Mesenchymal stem cell (in vitro differentiated cells and primary cell): ENCODE data around the gene EPS8L3.
"Not testable (repeated sequence)": the region's sequence is repeated elsewhere in the genome, so short reads cannot be mapped to it uniquely, and the experiment has no call there.

Experiments used
- DNase-seq: peaks from one replicate; pipeline ENCODE4 v3.0.0-alpha.2; 2013
- H2AFZ ChIP-seq: one replicate; pipeline ENCODE4 v1.6.1; 2013; ENCODE audit warnings: low read depth, mild to moderate bottlenecking, control low read depth, inconsistent platforms, low read length, moderate library complexity
- H2AK5ac ChIP-seq: 2 replicates; pipeline ENCODE4 v1.6.1; 2013; ENCODE audit warnings: low read length, moderate library complexity, mild to moderate bottlenecking, inconsistent platforms; ENCODE audit not compliant: severe bottlenecking
- H2BK120ac ChIP-seq: one replicate; pipeline ENCODE4 v1.6.1; 2013; ENCODE audit warnings: low read depth, mild to moderate bottlenecking, inconsistent platforms, low read length, moderate library complexity
- H2BK12ac ChIP-seq, 2 experiments: one replicate each; pipeline ENCODE4 v1.6.1; 2013; ENCODE audit warnings: inconsistent platforms in 2 of 2, low read length in 2 of 2, mild to moderate bottlenecking in 2 of 2, moderate library complexity in 2 of 2, control low read depth in 1 of 2
- H2BK15ac ChIP-seq: one replicate; pipeline ENCODE4 v1.6.1; 2013; ENCODE audit warnings: mild to moderate bottlenecking, low read depth, inconsistent platforms; ENCODE audit not compliant: poor library complexity, severe bottlenecking
- H2BK5ac ChIP-seq: 2 replicates; pipeline ENCODE4 v1.6.1; 2013; ENCODE audit warnings: low read depth, mild to moderate bottlenecking, low read length, control low read depth, inconsistent platforms; ENCODE audit not compliant: poor library complexity, severe bottlenecking
- H3K14ac ChIP-seq, 2 experiments: one replicate each; pipeline ENCODE4 v1.6.1; 2013; ENCODE audit warnings: inconsistent platforms in 2 of 2, low read length in 2 of 2, control low read depth in 1 of 2, mild to moderate bottlenecking in 1 of 2, moderate library complexity in 1 of 2
- H3K18ac ChIP-seq, 2 experiments: one replicate each; pipeline ENCODE4 v1.6.1; 2013; ENCODE audit warnings: inconsistent platforms in 2 of 2, low read length in 2 of 2, control low read depth in 1 of 2, low read depth in 1 of 2, mild to moderate bottlenecking in 1 of 2
- H3K23ac ChIP-seq, 2 experiments: one replicate each; pipeline ENCODE4 v1.6.1; 2013; ENCODE audit warnings: inconsistent platforms in 2 of 2, low read length in 2 of 2, mild to moderate bottlenecking in 2 of 2, moderate library complexity in 2 of 2, control low read depth in 1 of 2
- H3K27ac ChIP-seq: 2 replicates; pipeline ENCODE4 v1.5.1; 2013; ENCODE audit warnings: mild to moderate bottlenecking, moderate library complexity, low read length, control low read depth, inconsistent platforms; ENCODE audit not compliant: poor library complexity, severe bottlenecking
- H3K27me3 ChIP-seq, 2 experiments: 2 replicates each; pipeline versions ENCODE4 v1.6.1 to v1.7.0; 2013; ENCODE audit warnings: low read length in 2 of 2, mild to moderate bottlenecking in 2 of 2, moderate library complexity in 2 of 2, control low read depth in 1 of 2, inconsistent platforms in 1 of 2; ENCODE audit not compliant: control insufficient read depth in 1 of 2, insufficient read depth in 1 of 2
- H3K36me3 ChIP-seq, 2 experiments: 2 replicates each; pipeline versions ENCODE4 v1.6.1 to v1.7.0; 2013; ENCODE audit warnings: low read length in 2 of 2, control low read depth in 1 of 2, inconsistent platforms in 1 of 2, low read depth in 1 of 2, mild to moderate bottlenecking in 1 of 2; ENCODE audit not compliant: insufficient read depth in 2 of 2, control insufficient read depth in 1 of 2
- H3K4ac ChIP-seq, 2 experiments: one replicate each; pipeline ENCODE4 v1.6.1; 2013; ENCODE audit warnings: inconsistent platforms in 2 of 2, low read length in 2 of 2, mild to moderate bottlenecking in 2 of 2, moderate library complexity in 2 of 2, control low read depth in 1 of 2, low read depth in 1 of 2
- H3K4me1 ChIP-seq: 2 replicates; pipeline ENCODE4 v1.6.1; 2013; ENCODE audit warnings: low read depth, low read length, control low read depth; ENCODE audit not compliant: control insufficient read depth, insufficient read depth
- H3K4me2 ChIP-seq: 2 replicates; pipeline ENCODE4 v1.6.1; 2013; ENCODE audit warnings: low read length, mild to moderate bottlenecking, inconsistent platforms; ENCODE audit not compliant: poor library complexity, severe bottlenecking
- H3K4me3 ChIP-seq, 2 experiments: 2 replicates each; pipeline versions ENCODE4 v1.5.1 to v1.7.0; 2013; ENCODE audit warnings: low read length in 2 of 2, mild to moderate bottlenecking in 2 of 2, control low read depth in 1 of 2, low read depth in 1 of 2; ENCODE audit not compliant: insufficient read depth in 1 of 2
- H3K79me1 ChIP-seq: replicated peaks from 2 replicates; pipeline ENCODE4 v1.6.1; 2013; ENCODE audit warnings: mild to moderate bottlenecking, control low read depth, low read length, inconsistent platforms; ENCODE audit not compliant: poor library complexity, severe bottlenecking
- H3K9ac ChIP-seq: 2 replicates; pipeline ENCODE4 v1.7.0; 2013; ENCODE audit warnings: mild to moderate bottlenecking, low read length, moderate library complexity
- H3K9me3 ChIP-seq: 2 replicates; pipeline ENCODE4 v1.7.0; 2013; ENCODE audit warnings: mild to moderate bottlenecking, low read length; ENCODE audit not compliant: control insufficient read depth
- H4K8ac ChIP-seq: one replicate; pipeline ENCODE4 v1.6.1; 2013; ENCODE audit warnings: inconsistent platforms, mild to moderate bottlenecking, low read length, moderate library complexity
- H4K91ac ChIP-seq: one replicate; pipeline ENCODE4 v1.6.1; 2013; ENCODE audit warnings: mild to moderate bottlenecking, low read length, inconsistent platforms
- WGBS: methylation state at CpG from one replicate; pipeline ENCODE4 v1.1.7; 2013; ENCODE audit warnings: mixed read lengths; 5-methylcytosine and 5-hydroxymethylcytosine counted together

The EPS8L3 gene

GRCh38 chr1:109756848-109757521, 6.7 kb downstream of the EPS8L3 start:
- H3K9ac ChIP-seq = no peak overlapping the region
- no peak overlapping the region for H3K4me2 ChIP-seq
- no peaks in the 10 kb centered on the region for H3K9me3 ChIP-seq
- H3K4ac ChIP-seq = no peak overlapping the region
- H2BK5ac ChIP-seq = no peak overlapping the region
- H3K79me1 ChIP-seq = no peaks in the 10 kb centered on the region
- no peak overlapping the region for H3K4me3 ChIP-seq
- no peak overlapping the region for H4K91ac ChIP-seq
- no peak overlapping the region for H3K18ac ChIP-seq
- no peak overlapping the region for H4K8ac ChIP-seq
- H2AFZ ChIP-seq = no peak overlapping the region
- H2AK5ac ChIP-seq = no peak overlapping the region
- H2BK120ac ChIP-seq = no peak overlapping the region
- 86% methylated on average over 7 of the region's 7 CpGs for WGBS
- no peak overlapping the region for H2BK15ac ChIP-seq
- no peak for DNase-seq
- no peak overlapping the region for H3K14ac ChIP-seq
- no peak overlapping the region for H3K23ac ChIP-seq
- H3K27ac ChIP-seq = no peak overlapping the region
- H3K36me3 ChIP-seq = no peaks in the 10 kb centered on the region
- H2BK12ac ChIP-seq = no peak overlapping the region
- H3K4me1 ChIP-seq = no peaks in the 10 kb centered on the region
- peaks cover 12 to 14% of the 10 kb centered on the region in 2 experiments for H3K27me3 ChIP-seq

- not testable (repeated sequence) for H3K4me2 ChIP-seq, H2BK15ac ChIP-seq, H3K14ac ChIP-seq, H3K79me1 ChIP-seq, H4K8ac ChIP-seq, H3K27ac ChIP-seq, H3K23ac ChIP-seq, H2BK5ac ChIP-seq, H4K91ac ChIP-seq, H3K4me1 ChIP-seq, H2BK120ac ChIP-seq, H3K18ac ChIP-seq, H2AK5ac ChIP-seq, H3K9me3 ChIP-seq, H3K4ac ChIP-seq, DNase-seq, H2BK12ac ChIP-seq, H3K36me3 ChIP-seq, H3K9ac ChIP-seq, H2AFZ ChIP-seq, H3K4me3 ChIP-seq
- peaks cover 16 to 20% of the 10 kb centered on the region in 2 experiments for H3K27me3 ChIP-seq
- WGBS = 92% methylated on average over 5 of the region's 5 CpGs
Observed at GRCh38 chr1:109756325-109756724, 7.4 kb downstream of the EPS8L3 start.

- Histone ChIP-seq H3K79me1 (no peaks in the 10 kb centered on the region), H4K91ac (no peak overlapping the region), H3K4ac (no peak overlapping the region), H2BK15ac (no peak overlapping the region), H3K27me3 (peaks cover 16 to 27% of the 10 kb centered on the region in 2 experiments), H3K18ac (no peak overlapping the region), H2AFZ (no peak overlapping the region), H3K4me3 (no peak overlapping the region), H3K9ac (no peak overlapping the region), H3K9me3 (no peaks in the 10 kb centered on the region), H2BK12ac (no peak overlapping the region), H3K4me1 (no peaks in the 10 kb centered on the region), H3K36me3 (no peaks in the 10 kb centered on the region), H3K4me2 (no peak overlapping the region), H4K8ac (no peak overlapping the region), H2BK120ac (no peak overlapping the region), H3K14ac (no peak overlapping the region), H3K23ac (no peak overlapping the region), H2AK5ac (no peak overlapping the region), H3K27ac (no peak overlapping the region), H2BK5ac (no peak overlapping the region)
- DNase-seq = no peak
- 100% methylated on average over 2 of the region's 2 CpGs for WGBS
Observed at GRCh38 chr1:109754738-109755137, 9.0 kb downstream of the EPS8L3 start.

- H4K91ac ChIP-seq = no peak overlapping the region
Observed at GRCh38 chr1:109751531-109752260, 12.0 kb downstream of the EPS8L3 start.

More at GRCh38 chr1:109751531-109752260, 12.0 kb downstream of the EPS8L3 start:
- Histone ChIP-seq H3K4me2 (no peak overlapping the region), H2AK5ac (no peak overlapping the region), H3K14ac (peak overlapping the region in 1 of 2 experiments; percentile 66), H3K27me3 (peaks cover 26 to 30% of the 10 kb centered on the region in 2 experiments), H3K4me1 (no peaks in the 10 kb centered on the region), H2BK5ac (no peak overlapping the region), H3K36me3 (no peaks in the 10 kb centered on the region), H3K9ac (no peak overlapping the region), H3K18ac (no peak overlapping the region), H3K9me3 (peaks cover 6% of the 10 kb centered on the region), H3K27ac (no peak overlapping the region), H3K79me1 (no peaks in the 10 kb centered on the region), H2BK120ac (no peak overlapping the region), H3K23ac (peak overlapping the region in 1 of 2 experiments; percentile 36), H2BK12ac (no peak overlapping the region), H2BK15ac (no peak overlapping the region), H4K8ac (no peak overlapping the region), H3K4ac (no peak overlapping the region), H2AFZ (no peak overlapping the region), H3K4me3 (no peak overlapping the region)
- no peak for DNase-seq
- WGBS = 88% methylated on average over 12 of the region's 12 CpGs
